GM12878 (cell line): ENCODE measurements around the gene CFAP97.

Experiments
- CTCF ChIP-seq, 3 experiments: IDR thresholded peaks in 2 of 3; conservative IDR thresholded peaks in 1 of 3; 2 replicates each; pipeline ENCODE4 v1.5.1; 2011; ENCODE audit warnings: low read depth in 3 of 3, low read length in 3 of 3, mild to moderate bottlenecking in 3 of 3, control low read depth in 2 of 3, moderate library complexity in 2 of 3, inconsistent platforms in 1 of 3, mixed read lengths in 1 of 3; ENCODE audit not compliant: control insufficient read depth in 2 of 3, insufficient read depth in 1 of 3; ENCODE audit errors: extremely low read depth in 1 of 3
- EZH2 ChIP-seq: IDR thresholded peaks from 2 replicates; pipeline ENCODE4 v1.6.1; 2012; ENCODE audit warnings: low read depth, mild to moderate bottlenecking, control low read depth, inconsistent platforms, low read length, borderline replicate concordance; ENCODE audit not compliant: control insufficient read depth
- POLR2A ChIP-seq: IDR thresholded peaks from 2 replicates; pipeline ENCODE4 v1.6.1; 2011; ENCODE audit warnings: low read depth, mild to moderate bottlenecking, low read length
- REST ChIP-seq: IDR thresholded peaks from 2 replicates; pipeline ENCODE4 v1.6.1; 2012; ENCODE audit warnings: mild to moderate bottlenecking, low read depth, low read length
- ZNF24 ChIP-seq: fragments of 450-650 bp; IDR thresholded peaks from 2 replicates; pipeline ENCODE4 v1.6.1; 2017; ENCODE audit warnings: antibody characterized with exemption, mild to moderate bottlenecking

- no peak for TF ChIP-seq POLR2A
- TF ChIP-seq EZH2 = no peak
- TF ChIP-seq ZNF24 = no peak
- TF ChIP-seq REST = no peak
- TF ChIP-seq CTCF (IDR thresholded peaks at IDR 0.05 in 2 of 3, conservative IDR thresholded peaks at IDR 0.05 in 1 of 3; ENCODE audit: control insufficient read depth in 2 of 3, extremely low read depth in 1 of 3, insufficient read depth in 1 of 3, low read depth in 3 of 3, low read length in 3 of 3) = no peak
Observed at GRCh38 chr4:185243879-185244278, 40.1 kb upstream of the CFAP97 start.
